ENCODE measurements around the gene MPPED1.

MPPED1 gene

GRCh38 chr22:43512279-43512678 lies 100.5 kb downstream of the MPPED1 start:
- H3K4me3 ChIP-seq (ENCODE audit: low read depth, low read length), result no peak overlapping the region
- TF ChIP-seq CTCF (IDR thresholded peaks at IDR 0.05; ENCODE audit: borderline replicate concordance, insufficient read depth, low read depth, low read length), result no peak

DNA sequence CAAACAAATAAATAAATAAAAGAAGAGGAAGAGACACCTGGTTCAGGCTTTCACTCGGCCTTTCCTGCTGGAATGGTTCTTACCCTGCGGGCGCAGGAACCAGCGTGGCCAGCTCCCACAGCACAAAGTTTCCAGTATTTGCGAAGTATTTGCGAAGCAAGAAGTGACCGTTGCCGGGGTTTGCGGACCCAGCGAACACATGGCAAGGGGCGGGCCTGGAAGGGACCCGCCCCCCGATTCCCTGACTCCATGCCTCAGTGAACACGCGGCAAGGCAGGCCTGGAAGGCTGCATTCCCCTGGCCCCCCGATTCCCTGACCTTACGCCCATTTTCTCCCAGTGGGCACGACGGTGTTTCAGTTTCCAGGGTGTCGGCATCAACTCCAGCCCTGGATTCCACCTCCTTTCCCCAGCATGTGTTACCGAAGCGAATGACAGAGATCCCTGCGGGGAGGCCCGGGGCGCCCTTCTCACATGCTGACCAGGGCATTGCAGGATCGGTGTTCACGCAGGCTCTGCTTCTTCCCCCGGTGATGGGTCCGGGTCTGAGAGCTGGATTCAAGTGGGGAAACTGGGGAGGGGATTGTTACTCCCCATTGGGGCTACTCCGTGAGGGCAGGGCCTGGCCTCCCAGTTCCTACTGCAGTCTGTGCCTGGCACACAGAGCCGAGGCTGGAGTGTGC lies 102.8 kb downstream of the MPPED1 start:
- TF ChIP-seq CTCF (IDR thresholded peaks at IDR 0.05; ENCODE audit: borderline replicate concordance, insufficient read depth, low read depth, low read length), result no peak
- no peak overlapping the region for H3K4me3 ChIP-seq (ENCODE audit: low read depth, low read length)

DNA sequence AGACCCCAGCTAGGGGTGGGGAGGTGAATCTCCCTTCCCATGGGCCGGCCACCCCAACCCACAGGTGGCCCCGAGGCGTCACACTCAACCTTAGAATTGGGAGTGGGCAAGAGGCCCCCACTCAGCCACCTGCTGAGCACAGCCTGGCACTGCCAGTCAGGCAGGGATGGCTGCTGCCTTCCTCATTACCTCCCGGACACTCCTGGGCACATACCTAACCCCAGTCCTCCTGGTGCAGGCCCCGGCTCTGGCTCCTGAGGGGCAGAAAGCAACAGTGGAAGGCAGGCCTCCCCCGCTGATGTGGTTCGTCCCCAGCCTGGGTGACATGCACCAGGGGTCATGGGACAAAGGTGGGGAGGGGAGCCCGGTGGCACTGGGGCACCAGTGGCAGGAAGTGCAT lies 103.6 kb downstream of the MPPED1 start:
- H3K4me3 ChIP-seq (ENCODE audit: low read depth, low read length), result no peak overlapping the region
- TF ChIP-seq CTCF (IDR thresholded peaks at IDR 0.05; ENCODE audit: borderline replicate concordance, insufficient read depth, low read depth, low read length), result no peak

DNA sequence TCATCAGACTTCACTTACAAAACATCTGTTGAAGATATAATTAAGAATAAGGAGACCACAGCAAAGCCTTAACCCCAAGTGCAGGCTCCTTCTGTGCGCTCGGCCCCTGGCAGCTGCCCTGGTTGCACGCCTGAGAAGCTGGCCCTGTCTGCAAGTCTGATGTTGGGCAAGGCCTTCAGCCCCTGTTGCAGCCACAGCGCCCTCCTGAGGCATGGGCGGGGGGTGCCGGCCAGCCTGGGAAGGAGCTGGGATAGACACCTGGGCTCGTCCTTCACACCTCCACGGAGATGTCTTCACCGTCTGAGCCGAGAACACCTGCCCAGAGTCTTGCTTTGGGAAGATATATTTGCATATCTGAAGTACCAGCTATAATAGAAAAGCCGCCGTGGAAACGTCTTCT lies 104.1 kb downstream of the MPPED1 start:
- H3K4me3 ChIP-seq (ENCODE audit: low read depth, low read length), result no peak overlapping the region
- peak; percentile 30; the same call in 1 of the 2 replicates for TF ChIP-seq CTCF (IDR thresholded peaks at IDR 0.05; ENCODE audit: borderline replicate concordance, insufficient read depth, low read depth, low read length)

DNA sequence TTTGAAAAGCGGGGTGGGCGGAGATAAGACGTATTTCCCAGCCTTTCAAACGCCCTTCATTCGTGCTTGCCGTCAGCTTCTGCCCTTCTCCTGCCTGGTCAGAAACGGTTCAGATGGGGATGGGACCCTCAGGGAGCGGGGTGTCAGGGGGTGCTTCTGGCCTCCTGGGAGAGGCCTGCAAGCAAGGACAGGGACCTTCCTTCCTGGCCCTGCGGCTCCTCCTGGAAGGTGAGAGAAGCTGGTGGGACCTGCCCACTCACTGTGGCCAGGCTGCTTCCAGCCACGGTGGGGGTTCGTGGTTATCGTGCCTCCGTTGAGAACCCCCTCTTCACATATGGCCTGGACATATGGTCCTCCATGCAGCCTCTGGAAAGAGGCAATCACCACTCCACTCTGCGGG lies 104.6 kb downstream of the MPPED1 start:
- TF ChIP-seq CTCF (IDR thresholded peaks at IDR 0.05; ENCODE audit: borderline replicate concordance, insufficient read depth, low read depth, low read length), result no peak
- no peak overlapping the region for H3K4me3 ChIP-seq (ENCODE audit: low read depth, low read length)

DNA sequence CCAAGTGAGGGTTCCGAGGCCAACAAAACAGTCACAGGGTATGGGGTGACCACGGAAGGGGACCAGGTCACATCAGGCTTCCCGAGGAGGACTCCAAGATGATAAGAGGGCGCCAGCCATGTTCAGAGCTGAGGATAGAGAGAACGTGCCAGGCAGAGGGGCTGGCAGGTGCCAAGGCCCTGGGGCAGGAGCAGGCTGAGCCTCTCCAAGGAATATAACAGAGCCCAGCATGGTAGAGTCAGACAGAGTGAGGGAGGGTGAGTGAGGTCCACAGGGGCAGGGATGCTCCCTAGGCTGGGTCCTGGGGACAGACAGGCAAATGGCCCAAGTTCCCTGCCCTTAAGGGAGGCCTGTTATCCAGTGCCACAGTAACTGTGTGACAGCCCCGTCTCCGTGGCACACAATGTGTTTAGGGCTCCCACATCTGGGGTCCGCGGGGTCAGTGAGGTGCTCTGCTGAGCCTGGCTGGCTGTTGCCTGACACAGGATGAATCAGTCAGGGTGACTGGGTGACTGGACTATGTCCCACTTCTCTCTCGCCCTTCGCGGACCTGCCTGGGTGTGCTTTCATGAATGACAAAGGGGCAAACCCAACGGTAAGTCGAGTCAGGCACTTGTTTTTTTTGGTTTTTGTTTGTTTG lies 105.3 kb downstream of the MPPED1 start:
- no peak overlapping the region for H3K4me3 ChIP-seq (ENCODE audit: low read depth, low read length)
- no peak for TF ChIP-seq CTCF (IDR thresholded peaks at IDR 0.05; ENCODE audit: borderline replicate concordance, insufficient read depth, low read depth, low read length)

- H3K4me3 ChIP-seq (ENCODE audit: low read depth, low read length), result no peak overlapping the region
- TF ChIP-seq CTCF (IDR thresholded peaks at IDR 0.05; ENCODE audit: borderline replicate concordance, insufficient read depth, low read depth, low read length), result no peak
Measured at GRCh38 chr22:43520632-43521039, 108.8 kb downstream of the MPPED1 start.

Measured in GM12875 (cell line).